K562 (cell line): Measurements from ENCODE around the gene CACNA2D2. TPM values are rescaled to one million over a fixed set of nuclear protein-coding genes. Genes with fewer than 3 reads are reported as not detected.
A peak's percentile ranks its signal among the peaks of the same experiment; 100 is the strongest.

Experiments used
- JUND ChIP-seq, 2 experiments: IDR thresholded peaks; 2 replicates in 1 of 2; 3 replicates in 1 of 2; pipeline ENCODE4 v1.6.1; 2011; ENCODE audit warnings: borderline replicate concordance in 2 of 2, low read depth in 2 of 2, low read length in 2 of 2, improper control_type of control experiment in 1 of 2, missing biosample characterization in 1 of 2, missing genetic modification characterization in 1 of 2, missing genetic modification reagents in 1 of 2
- YY1 ChIP-seq, 3 experiments: IDR thresholded peaks; 2 replicates each; pipeline ENCODE4 v1.6.1; 2011; ENCODE audit warnings: low read length in 2 of 3, mild to moderate bottlenecking in 2 of 3, moderate library complexity in 2 of 3, borderline replicate concordance in 1 of 3, control low read depth in 1 of 3, low read depth in 1 of 3; ENCODE audit not compliant: insufficient read depth in 3 of 3, insufficient replicate concordance in 2 of 3, control insufficient read depth in 1 of 3, insufficient read length in 1 of 3; ENCODE audit errors: extremely low read depth in 1 of 3
- polyA plus RNA-seq, 8 experiments: library from polyadenylated mRNA; depleted of rRNA in 4 of 8; stranded (reverse) in 5 of 8; unstranded in 3 of 8; fragments of >200 nt; fragmentation: Nextera tagmentation in 2 of 8; fragmentation: Illumina TruSeq in 1 of 8; extraction: Ambion mirVana in 2 of 8; extraction: Trizol in 1 of 8; gene quantifications; 2 replicates each; pipeline versions ENCODE4 v1.2.1 to v1.2.3, GENCODE V29; 2011 to 2014; ENCODE audit warnings: inconsistent platforms in 1 of 8, missing spikeins in 1 of 8
- total RNA-seq, 7 experiments: library from RNA; depleted of rRNA in 6 of 7; stranded (reverse); fragments of >200 nt in 6 of 7; fragmentation: Illumina TruSeq in 2 of 7; extraction: Trizol in 2 of 7; gene quantifications; 2 replicates each; pipeline versions ENCODE4 v1.2.1 to v1.2.3, GENCODE V29; 2011 to 2021; ENCODE audit warnings: low replicate concordance in 1 of 7
- TF ChIP-seq, protein P1 (sequence below): fragments of 200-600 bp; sonication (generic); IDR thresholded peaks from one replicate; pipeline ENCODE4 v1.6.1; 2012; ENCODE audit warnings: mild to moderate bottlenecking, low read depth, low read length, inconsistent platforms

The CACNA2D2 gene
- total and polyA plus RNA-seq, 9 of the 15 experiments (the other 6 are each of a cell fraction or from before 2014, with no cell fraction given) = 0.11 to 0.58 (median 0.36) TPM; not detected in 2

DNA sequence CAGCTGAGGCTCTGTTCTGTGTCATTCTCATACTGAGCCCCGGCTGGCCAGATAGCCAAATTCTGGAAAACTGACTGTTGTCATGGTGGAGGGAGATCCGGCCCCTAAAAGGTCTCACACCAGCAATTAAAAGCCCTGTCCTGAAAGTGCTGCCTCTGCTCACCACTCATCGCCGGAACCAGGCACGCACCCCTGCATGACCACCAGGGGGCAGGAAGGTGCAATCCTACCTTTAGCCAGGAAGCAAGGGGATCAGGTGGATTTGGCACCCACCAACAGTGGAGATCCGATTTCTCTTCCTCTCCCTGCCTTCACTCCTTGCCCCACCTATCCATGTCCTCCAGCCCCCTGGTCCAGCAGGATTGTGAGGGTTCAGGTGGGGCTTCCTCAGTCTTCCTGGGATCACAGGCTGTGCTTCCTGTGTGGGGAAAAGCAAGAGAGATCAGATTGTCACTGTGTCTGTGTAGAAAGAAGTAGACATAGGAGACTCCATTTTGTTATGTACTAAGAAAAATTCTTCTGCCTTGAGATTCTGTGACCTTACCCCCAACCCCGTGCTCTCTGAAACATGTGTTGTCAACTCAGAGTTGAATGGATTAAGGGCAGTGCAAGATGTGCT lies 16.1 kb upstream of the CACNA2D2 start (continued):
- peak in 1 of 3 experiments; percentile 17 for TF ChIP-seq YY1 (IDR thresholded peaks at IDR 0.05; ENCODE audit: borderline replicate concordance in 1 of 3, control insufficient read depth in 1 of 3, extremely low read depth in 1 of 3, insufficient read depth in 3 of 3, insufficient read length in 1 of 3, insufficient replicate concordance in 2 of 3, low read depth in 1 of 3, low read length in 2 of 3)
- TF ChIP-seq JUND (IDR thresholded peaks at IDR 0.05; ENCODE audit: borderline replicate concordance, low read depth, low read length) = 0 out of 2 replicates have a peak, but pooled peaks have one; percentile 9
- TF ChIP-seq JUND (tag; IDR thresholded peaks at IDR 0.05; ENCODE audit: borderline replicate concordance, low read depth, low read length) = no peak
- TF ChIP-seq, protein P1, sequence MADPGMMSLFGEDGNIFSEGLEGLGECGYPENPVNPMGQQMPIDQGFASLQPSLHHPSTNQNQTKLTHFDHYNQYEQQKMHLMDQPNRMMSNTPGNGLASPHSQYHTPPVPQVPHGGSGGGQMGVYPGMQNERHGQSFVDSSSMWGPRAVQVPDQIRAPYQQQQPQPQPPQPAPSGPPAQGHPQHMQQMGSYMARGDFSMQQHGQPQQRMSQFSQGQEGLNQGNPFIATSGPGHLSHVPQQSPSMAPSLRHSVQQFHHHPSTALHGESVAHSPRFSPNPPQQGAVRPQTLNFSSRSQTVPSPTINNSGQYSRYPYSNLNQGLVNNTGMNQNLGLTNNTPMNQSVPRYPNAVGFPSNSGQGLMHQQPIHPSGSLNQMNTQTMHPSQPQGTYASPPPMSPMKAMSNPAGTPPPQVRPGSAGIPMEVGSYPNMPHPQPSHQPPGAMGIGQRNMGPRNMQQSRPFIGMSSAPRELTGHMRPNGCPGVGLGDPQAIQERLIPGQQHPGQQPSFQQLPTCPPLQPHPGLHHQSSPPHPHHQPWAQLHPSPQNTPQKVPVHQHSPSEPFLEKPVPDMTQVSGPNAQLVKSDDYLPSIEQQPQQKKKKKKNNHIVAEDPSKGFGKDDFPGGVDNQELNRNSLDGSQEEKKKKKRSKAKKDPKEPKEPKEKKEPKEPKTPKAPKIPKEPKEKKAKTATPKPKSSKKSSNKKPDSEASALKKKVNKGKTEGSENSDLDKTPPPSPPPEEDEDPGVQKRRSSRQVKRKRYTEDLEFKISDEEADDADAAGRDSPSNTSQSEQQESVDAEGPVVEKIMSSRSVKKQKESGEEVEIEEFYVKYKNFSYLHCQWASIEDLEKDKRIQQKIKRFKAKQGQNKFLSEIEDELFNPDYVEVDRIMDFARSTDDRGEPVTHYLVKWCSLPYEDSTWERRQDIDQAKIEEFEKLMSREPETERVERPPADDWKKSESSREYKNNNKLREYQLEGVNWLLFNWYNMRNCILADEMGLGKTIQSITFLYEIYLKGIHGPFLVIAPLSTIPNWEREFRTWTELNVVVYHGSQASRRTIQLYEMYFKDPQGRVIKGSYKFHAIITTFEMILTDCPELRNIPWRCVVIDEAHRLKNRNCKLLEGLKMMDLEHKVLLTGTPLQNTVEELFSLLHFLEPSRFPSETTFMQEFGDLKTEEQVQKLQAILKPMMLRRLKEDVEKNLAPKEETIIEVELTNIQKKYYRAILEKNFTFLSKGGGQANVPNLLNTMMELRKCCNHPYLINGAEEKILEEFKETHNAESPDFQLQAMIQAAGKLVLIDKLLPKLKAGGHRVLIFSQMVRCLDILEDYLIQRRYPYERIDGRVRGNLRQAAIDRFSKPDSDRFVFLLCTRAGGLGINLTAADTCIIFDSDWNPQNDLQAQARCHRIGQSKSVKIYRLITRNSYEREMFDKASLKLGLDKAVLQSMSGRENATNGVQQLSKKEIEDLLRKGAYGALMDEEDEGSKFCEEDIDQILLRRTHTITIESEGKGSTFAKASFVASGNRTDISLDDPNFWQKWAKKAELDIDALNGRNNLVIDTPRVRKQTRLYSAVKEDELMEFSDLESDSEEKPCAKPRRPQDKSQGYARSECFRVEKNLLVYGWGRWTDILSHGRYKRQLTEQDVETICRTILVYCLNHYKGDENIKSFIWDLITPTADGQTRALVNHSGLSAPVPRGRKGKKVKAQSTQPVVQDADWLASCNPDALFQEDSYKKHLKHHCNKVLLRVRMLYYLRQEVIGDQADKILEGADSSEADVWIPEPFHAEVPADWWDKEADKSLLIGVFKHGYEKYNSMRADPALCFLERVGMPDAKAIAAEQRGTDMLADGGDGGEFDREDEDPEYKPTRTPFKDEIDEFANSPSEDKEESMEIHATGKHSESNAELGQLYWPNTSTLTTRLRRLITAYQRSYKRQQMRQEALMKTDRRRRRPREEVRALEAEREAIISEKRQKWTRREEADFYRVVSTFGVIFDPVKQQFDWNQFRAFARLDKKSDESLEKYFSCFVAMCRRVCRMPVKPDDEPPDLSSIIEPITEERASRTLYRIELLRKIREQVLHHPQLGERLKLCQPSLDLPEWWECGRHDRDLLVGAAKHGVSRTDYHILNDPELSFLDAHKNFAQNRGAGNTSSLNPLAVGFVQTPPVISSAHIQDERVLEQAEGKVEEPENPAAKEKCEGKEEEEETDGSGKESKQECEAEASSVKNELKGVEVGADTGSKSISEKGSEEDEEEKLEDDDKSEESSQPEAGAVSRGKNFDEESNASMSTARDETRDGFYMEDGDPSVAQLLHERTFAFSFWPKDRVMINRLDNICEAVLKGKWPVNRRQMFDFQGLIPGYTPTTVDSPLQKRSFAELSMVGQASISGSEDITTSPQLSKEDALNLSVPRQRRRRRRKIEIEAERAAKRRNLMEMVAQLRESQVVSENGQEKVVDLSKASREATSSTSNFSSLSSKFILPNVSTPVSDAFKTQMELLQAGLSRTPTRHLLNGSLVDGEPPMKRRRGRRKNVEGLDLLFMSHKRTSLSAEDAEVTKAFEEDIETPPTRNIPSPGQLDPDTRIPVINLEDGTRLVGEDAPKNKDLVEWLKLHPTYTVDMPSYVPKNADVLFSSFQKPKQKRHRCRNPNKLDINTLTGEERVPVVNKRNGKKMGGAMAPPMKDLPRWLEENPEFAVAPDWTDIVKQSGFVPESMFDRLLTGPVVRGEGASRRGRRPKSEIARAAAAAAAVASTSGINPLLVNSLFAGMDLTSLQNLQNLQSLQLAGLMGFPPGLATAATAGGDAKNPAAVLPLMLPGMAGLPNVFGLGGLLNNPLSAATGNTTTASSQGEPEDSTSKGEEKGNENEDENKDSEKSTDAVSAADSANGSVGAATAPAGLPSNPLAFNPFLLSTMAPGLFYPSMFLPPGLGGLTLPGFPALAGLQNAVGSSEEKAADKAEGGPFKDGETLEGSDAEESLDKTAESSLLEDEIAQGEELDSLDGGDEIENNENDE = no peak
